Body of pancreas (tissue), 4 donors: ENCODE data around the gene OSCP1. TPM values are rescaled to one million over a fixed set of nuclear protein-coding genes. Genes with fewer than 3 reads are reported as not detected.

ENCODE experiments used
- ATAC-seq: fragments of 150-250 bp; one replicate; pipeline ENCODE4 v1.9.1; 2016
- DNase-seq, 4 donors: peaks; one replicate each; pipeline ENCODE4 v3.0.0-alpha.2; 2019
- H3K27ac ChIP-seq, 4 donors: fragments of 200-600 bp; sonication (generic); 1 replicate in 3 of 4; 2 replicates in 1 of 4; pipeline versions ENCODE4 v1.5.1 to v1.6.1; 2016 to 2019; ENCODE audit warnings: mild to moderate bottlenecking in 1 of 4, mixed read lengths in 1 of 4, moderate library complexity in 1 of 4
- H3K27me3 ChIP-seq, 2 donors: fragments of 200-600 bp; sonication (generic); one replicate each; pipeline ENCODE4 v1.6.0; 2016; ENCODE audit warnings: mild to moderate bottlenecking in 1 of 2
- H3K36me3 ChIP-seq, 2 donors: fragments of 200-600 bp; sonication (generic); replicated peaks in 1 of 2; 2 replicates each; pipeline ENCODE4 v1.5.1; 2016; ENCODE audit warnings: low read depth in 2 of 2; ENCODE audit not compliant: insufficient read depth in 1 of 2
- H3K4me1 ChIP-seq: fragments of 200-600 bp; sonication (generic); one replicate; pipeline ENCODE4 v1.6.0; 2016
- H3K4me3 ChIP-seq, 2 donors: fragments of 200-600 bp; sonication (generic); 1 replicate in 1 of 2; 2 replicates in 1 of 2; pipeline ENCODE4 v1.5.1; 2016 to 2019
- H3K9me3 ChIP-seq, 3 donors: fragments of 200-600 bp; sonication (generic); 1 replicate in 2 of 3; 2 replicates in 1 of 3; pipeline ENCODE4 v1.5.1; 2016
- CTCF ChIP-seq, 7 experiments: fragments of 450-650 bp in 4 of 7; fragments of 200-600 bp in 3 of 7; sonication (generic) in 3 of 7; IDR thresholded peaks; one replicate each; pipeline ENCODE4 v1.5.1; 2016 to 2019; ENCODE audit warnings: antibody characterized with exemption in 7 of 7
- POLR2A ChIP-seq, 3 donors: fragments of 450-650 bp; IDR thresholded peaks; one replicate each; pipeline ENCODE4 v1.6.1; 2016; ENCODE audit warnings: antibody characterized with exemption in 3 of 3, mild to moderate bottlenecking in 2 of 3
- WGBS, 2 donors: methylation state at CpG; one replicate each; pipeline ENCODE4 v1.1.5; 2017; 5-methylcytosine and 5-hydroxymethylcytosine counted together
- intact Hi-C: fragments of 100-400 bp; cut with DNase I; formaldehyde crosslinking; loops from one replicate; pipeline ENCODE4 v1.15.1; 2023
- total RNA-seq, 2 donors: library from RNA; depleted of rRNA; stranded (reverse); fragments of >200 nt; gene quantifications; one replicate each; pipeline ENCODE4 v1.1.0, GENCODE V29; 2016

Gene OSCP1, protein sequence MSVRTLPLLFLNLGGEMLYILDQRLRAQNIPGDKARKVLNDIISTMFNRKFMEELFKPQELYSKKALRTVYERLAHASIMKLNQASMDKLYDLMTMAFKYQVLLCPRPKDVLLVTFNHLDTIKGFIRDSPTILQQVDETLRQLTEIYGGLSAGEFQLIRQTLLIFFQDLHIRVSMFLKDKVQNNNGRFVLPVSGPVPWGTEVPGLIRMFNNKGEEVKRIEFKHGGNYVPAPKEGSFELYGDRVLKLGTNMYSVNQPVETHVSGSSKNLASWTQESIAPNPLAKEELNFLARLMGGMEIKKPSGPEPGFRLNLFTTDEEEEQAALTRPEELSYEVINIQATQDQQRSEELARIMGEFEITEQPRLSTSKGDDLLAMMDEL
- total RNA-seq: 1 to 10 TPM; 2.0 to 3.9 TPM

GRCh38 chr1:36450270-36450918, at the start of gene OSCP1:
Gene OSCP1 (minus strand): TSS chr1:36450451. CDS start chr1:36450369, 82 bp downstream.
- peak; percentile 100 for ATAC-seq
- peaks cover 14% of the 10 kb centered on the region for H3K4me1 ChIP-seq
- TF ChIP-seq POLR2A (IDR thresholded peaks at IDR 0.05) (peak; percentile 72 to 89 (median 88)), CTCF (IDR thresholded peaks at IDR 0.05) (no peak)
- intact Hi-C loops: no loop called here
- H3K27ac ChIP-seq: peak within 1 kb of the TSS; percentile 89 to 96 (median 91)
- no peaks in the 10 kb centered on the region for H3K9me3 ChIP-seq
- H3K36me3 ChIP-seq: peaks cover 0 to 4% of the 10 kb centered on the region in 2 donors
- WGBS, 2 donors: 1 to 3% methylated on average over 24 to 36 of the region's 48 CpGs
- no peaks in the 10 kb centered on the region for H3K27me3 ChIP-seq
- DNase-seq: peak; percentile 94 to 97 (median 96)
- H3K4me3 ChIP-seq: peak within 1 kb of the TSS; percentile 32 to 58

- TF ChIP-seq CTCF (IDR thresholded peaks at IDR 0.05): no peak
- no peak for TF ChIP-seq POLR2A (IDR thresholded peaks at IDR 0.05)
- no peaks in the 10 kb centered on the region for H3K27me3 ChIP-seq
- no peaks in the 10 kb centered on the region for H3K4me1 ChIP-seq
- no peaks in the 10 kb centered on the region for H3K36me3 ChIP-seq
- no peaks in the 10 kb centered on the region for H3K9me3 ChIP-seq
- DNase-seq (no peak), ATAC-seq (no peak)
- H3K4me3 ChIP-seq: no peak overlapping the region
- intact Hi-C loops: no loop called here
- 69 to 72% methylated on average over 2 of the region's 2 CpGs for WGBS, 2 donors
- no peak overlapping the region for H3K27ac ChIP-seq
Measured at GRCh38 chr1:36497207-36497606, 47.0 kb upstream of the OSCP1 start.

DNA sequence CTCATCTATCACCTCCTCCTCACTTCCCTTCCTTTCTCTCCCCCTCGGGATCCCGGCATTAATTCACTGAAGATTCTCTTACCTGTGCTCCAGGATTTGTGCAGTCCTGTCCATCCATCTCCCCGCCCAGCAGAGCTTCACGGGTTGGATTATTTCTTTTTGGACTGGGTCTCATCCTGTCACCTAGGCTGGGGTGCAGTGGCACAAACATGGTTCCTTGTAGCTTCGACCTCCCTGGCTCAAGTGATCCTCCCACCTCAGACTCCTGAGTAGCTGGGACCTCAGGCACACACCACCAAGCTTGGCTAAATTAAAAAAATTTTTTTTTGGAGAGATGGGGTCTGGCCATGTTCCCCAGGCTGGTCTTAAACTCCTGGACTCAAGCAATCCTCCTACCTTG, 44.7 kb upstream of the OSCP1 start:
- Histone ChIP-seq H3K36me3 (no peaks in the 10 kb centered on the region), H3K4me3 (no peak overlapping the region), H3K27me3 (no peaks in the 10 kb centered on the region), H3K4me1 (no peaks in the 10 kb centered on the region), H3K9me3 (no peaks in the 10 kb centered on the region), H3K27ac (no peak overlapping the region)
- ATAC-seq: no peak
- intact Hi-C loops: no loop called here
- WGBS, 2 donors: 66 to 81% methylated on average over 5 of the region's 5 CpGs
- no peak for DNase-seq
- TF ChIP-seq CTCF (IDR thresholded peaks at IDR 0.05) (no peak), POLR2A (IDR thresholded peaks at IDR 0.05) (no peak)

GRCh38 chr1:36493524-36493923, 43.3 kb upstream of the OSCP1 start:
- no peak overlapping the region for H3K4me3 ChIP-seq
- DNase-seq (no peak), ATAC-seq (no peak)
- H3K9me3 ChIP-seq: no peaks in the 10 kb centered on the region
- 76 to 82% methylated on average over 9 of the region's 9 CpGs for WGBS, 2 donors
- TF ChIP-seq POLR2A (IDR thresholded peaks at IDR 0.05): no peak
- TF ChIP-seq CTCF (IDR thresholded peaks at IDR 0.05): no peak
- no peaks in the 10 kb centered on the region for H3K27me3 ChIP-seq
- H3K4me1 ChIP-seq: no peaks in the 10 kb centered on the region
- no peaks in the 10 kb centered on the region for H3K36me3 ChIP-seq
- intact Hi-C loops: no loop called here
- no peak overlapping the region for H3K27ac ChIP-seq
